ENCODE measurements around the gene XPNPEP3.

DNA sequence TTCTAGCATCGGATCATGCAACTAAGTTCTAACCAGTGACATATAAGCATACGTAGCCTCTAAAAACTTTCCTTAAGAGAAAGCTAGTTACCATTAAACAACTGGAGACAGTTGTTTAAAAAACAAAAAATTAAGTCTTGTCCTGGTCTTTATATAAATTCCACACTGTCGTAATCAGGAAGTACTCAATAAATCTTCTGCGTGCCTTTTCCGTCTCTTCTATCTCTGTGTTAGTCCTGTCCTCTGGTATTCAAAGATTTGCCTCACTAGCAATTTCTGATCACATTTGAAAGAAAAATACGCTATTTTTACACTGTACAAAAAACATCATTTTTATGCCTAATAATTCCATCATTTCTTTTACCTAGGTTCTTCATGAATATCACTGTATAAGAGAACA is 27.8 kb upstream of the XPNPEP3 start:
- TF ChIP-seq, protein P1, sequence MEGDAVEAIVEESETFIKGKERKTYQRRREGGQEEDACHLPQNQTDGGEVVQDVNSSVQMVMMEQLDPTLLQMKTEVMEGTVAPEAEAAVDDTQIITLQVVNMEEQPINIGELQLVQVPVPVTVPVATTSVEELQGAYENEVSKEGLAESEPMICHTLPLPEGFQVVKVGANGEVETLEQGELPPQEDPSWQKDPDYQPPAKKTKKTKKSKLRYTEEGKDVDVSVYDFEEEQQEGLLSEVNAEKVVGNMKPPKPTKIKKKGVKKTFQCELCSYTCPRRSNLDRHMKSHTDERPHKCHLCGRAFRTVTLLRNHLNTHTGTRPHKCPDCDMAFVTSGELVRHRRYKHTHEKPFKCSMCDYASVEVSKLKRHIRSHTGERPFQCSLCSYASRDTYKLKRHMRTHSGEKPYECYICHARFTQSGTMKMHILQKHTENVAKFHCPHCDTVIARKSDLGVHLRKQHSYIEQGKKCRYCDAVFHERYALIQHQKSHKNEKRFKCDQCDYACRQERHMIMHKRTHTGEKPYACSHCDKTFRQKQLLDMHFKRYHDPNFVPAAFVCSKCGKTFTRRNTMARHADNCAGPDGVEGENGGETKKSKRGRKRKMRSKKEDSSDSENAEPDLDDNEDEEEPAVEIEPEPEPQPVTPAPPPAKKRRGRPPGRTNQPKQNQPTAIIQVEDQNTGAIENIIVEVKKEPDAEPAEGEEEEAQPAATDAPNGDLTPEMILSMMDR (IDR thresholded peaks at IDR 0.05): no peak
- TF ChIP-seq POLR2AphosphoS5 (IDR thresholded peaks at IDR 0.05; ENCODE audit: insufficient read depth in 1 of 2, low read depth in 1 of 2): no peak
- TF ChIP-seq POLR2A (IDR thresholded peaks at IDR 0.05): no peak

Data from vagina (tissue), 2 donors.